Neural cell (in vitro differentiated cells): ENCODE measurements around the gene MBD4.

Experiments used
- EZH2 ChIP-seq: fragments of 200-600, 300-800 bp; shearing (Covaris generic), sonication (generic); IDR thresholded peaks from 2 replicates; pipeline ENCODE4 v1.6.1; 2014; ENCODE audit warnings: antibody characterized with exemption, low read length, borderline replicate concordance, mild to moderate bottlenecking; ENCODE audit not compliant: insufficient read depth, poor library complexity, severe bottlenecking
- TF ChIP-seq, protein P1 (sequence below): fragments of 450-650 bp; IDR thresholded peaks from 2 replicates; pipeline ENCODE4 v1.5.1; 2014; ENCODE audit warnings: antibody characterized with exemption, mild to moderate bottlenecking, moderate library complexity; ENCODE audit not compliant: poor library complexity, severe bottlenecking

DNA sequence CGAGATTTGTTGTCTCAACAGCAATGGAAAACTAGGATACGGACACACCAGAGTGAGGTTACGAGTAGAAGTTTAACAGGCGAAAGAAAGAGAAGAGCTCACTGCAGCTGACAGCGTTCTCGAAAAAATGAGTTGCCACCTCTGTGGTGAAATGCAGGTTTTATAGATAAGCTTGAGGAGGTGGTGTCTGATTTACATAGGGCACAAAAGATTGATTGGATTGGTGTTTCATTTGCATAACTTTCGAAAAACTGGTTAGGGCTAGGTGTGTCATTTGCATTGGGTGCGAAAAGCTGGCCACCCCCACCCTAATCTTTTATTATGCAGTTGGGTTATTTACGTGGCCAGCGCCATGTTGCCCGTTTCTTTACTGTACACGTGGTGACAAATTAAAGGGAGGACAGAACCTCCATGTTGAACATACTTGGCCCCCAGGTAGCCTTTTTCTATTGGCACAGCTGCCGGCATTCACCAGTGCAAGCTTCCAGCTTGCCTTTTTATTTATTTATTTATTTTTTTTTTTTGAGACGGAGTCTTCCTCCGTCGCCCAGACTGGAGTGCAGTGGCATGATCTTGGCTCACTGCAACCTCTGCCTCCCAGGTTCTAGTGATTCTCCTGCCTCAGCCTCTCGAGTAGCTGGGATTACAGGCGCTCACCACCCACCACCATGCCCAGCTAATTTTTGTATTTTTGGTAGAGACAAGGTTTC lies 8.6 kb upstream of the MBD4 start:
- TF ChIP-seq, protein P1, sequence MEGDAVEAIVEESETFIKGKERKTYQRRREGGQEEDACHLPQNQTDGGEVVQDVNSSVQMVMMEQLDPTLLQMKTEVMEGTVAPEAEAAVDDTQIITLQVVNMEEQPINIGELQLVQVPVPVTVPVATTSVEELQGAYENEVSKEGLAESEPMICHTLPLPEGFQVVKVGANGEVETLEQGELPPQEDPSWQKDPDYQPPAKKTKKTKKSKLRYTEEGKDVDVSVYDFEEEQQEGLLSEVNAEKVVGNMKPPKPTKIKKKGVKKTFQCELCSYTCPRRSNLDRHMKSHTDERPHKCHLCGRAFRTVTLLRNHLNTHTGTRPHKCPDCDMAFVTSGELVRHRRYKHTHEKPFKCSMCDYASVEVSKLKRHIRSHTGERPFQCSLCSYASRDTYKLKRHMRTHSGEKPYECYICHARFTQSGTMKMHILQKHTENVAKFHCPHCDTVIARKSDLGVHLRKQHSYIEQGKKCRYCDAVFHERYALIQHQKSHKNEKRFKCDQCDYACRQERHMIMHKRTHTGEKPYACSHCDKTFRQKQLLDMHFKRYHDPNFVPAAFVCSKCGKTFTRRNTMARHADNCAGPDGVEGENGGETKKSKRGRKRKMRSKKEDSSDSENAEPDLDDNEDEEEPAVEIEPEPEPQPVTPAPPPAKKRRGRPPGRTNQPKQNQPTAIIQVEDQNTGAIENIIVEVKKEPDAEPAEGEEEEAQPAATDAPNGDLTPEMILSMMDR, result no peak
- no peak for TF ChIP-seq EZH2
